ENCODE results near the gene AMZ1. TPM values are rescaled to one million over a fixed set of nuclear protein-coding genes. Genes with fewer than 3 reads are reported as not detected.
"Not testable (repeated sequence)": the region's sequence is repeated elsewhere in the genome, so short reads cannot be mapped to it uniquely, and the experiment has no call there.

AMZ1 gene
- total RNA-seq, 2 donors from 2014 or later = not detected

DNA sequence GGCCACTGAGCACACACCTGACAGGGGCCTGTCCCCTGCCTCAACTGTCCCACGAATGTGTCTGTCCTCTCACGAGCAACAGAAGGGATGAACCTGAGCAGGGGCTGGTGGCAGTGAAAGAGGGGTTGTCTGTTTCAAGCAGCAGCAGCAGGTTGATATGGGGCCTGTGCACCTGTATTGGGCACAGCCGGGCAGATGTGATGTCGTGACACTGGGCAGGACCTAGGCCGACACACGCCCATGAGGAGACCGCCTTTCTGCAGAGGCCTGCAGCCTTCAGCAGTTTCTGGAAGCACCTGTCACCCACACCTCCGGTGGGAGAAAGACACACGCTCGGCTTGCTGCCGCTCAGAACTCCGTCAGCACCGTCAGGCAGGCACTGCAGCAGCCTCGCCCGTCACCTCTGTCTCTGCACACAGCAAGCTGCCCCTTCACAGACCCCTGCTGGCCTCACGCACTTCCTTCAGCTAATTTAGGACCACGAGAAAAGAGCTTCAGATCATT, 48.5 kb downstream of the AMZ1 start:
- H3K4me3 ChIP-seq = no peak overlapping the region
- ATAC-seq = no peak
- intact Hi-C loops (cut with DNase I) = no loop called here
- no peaks in the 10 kb centered on the region for H3K36me3 ChIP-seq (replicated peaks in 1 of 2; ENCODE audit: insufficient read depth in 1 of 2, low read depth in 2 of 2)
- H3K27me3 ChIP-seq = no peaks in the 10 kb centered on the region
- WGBS, 2 donors = 81 to 85% methylated on average over 12 to 17 of the region's 17 CpGs
- no peak overlapping the region for H3K27ac ChIP-seq
- peaks cover 6% of the 10 kb centered on the region for H3K4me1 ChIP-seq
- H3K9me3 ChIP-seq = no peaks in the 10 kb centered on the region
- DNase-seq = no peak
- TF ChIP-seq, protein P1, sequence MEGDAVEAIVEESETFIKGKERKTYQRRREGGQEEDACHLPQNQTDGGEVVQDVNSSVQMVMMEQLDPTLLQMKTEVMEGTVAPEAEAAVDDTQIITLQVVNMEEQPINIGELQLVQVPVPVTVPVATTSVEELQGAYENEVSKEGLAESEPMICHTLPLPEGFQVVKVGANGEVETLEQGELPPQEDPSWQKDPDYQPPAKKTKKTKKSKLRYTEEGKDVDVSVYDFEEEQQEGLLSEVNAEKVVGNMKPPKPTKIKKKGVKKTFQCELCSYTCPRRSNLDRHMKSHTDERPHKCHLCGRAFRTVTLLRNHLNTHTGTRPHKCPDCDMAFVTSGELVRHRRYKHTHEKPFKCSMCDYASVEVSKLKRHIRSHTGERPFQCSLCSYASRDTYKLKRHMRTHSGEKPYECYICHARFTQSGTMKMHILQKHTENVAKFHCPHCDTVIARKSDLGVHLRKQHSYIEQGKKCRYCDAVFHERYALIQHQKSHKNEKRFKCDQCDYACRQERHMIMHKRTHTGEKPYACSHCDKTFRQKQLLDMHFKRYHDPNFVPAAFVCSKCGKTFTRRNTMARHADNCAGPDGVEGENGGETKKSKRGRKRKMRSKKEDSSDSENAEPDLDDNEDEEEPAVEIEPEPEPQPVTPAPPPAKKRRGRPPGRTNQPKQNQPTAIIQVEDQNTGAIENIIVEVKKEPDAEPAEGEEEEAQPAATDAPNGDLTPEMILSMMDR (IDR thresholded peaks at IDR 0.05) = no peak
- no peak for TF ChIP-seq POLR2A (IDR thresholded peaks at IDR 0.05)

DNA sequence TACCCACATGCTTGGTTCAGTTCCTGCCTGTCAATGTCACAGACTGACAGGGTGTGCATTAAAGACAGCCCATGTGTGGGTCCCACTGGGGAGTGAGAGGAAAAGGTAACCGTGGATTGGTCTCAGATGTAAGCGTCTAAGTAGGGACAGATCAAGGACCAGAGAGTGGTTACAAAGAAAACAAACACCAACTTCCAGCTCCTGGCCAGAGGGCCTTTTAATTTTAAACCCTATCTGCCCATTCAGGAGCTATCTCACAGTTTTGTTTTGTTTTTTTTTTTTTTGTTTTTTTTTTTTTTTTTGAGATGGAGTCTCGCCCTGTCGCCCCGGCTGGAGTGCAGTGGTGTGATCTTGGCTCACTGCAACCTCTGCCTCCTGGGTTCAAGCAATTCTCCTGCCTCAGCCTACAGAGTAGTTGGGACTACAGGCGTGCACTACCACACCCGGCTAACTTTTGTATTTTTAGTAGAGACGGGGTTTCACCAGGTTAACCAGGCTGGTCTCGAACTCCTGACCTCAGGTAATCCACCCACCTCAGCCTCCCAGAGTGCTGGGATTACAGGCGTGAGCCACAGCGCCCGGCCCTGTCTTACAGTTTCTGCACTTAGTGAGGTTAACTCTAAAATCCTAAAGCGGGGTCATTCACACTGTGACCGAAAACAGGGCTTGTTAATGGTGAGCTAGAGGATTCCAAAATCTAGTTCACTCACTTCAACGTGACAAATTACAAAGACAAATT, 49.2 kb downstream of the AMZ1 start:
- H3K36me3 ChIP-seq (replicated peaks in 1 of 2; ENCODE audit: insufficient read depth in 1 of 2, low read depth in 2 of 2); H3K4me1 ChIP-seq; DNase-seq; H3K27me3 ChIP-seq; H3K27ac ChIP-seq; H3K4me3 ChIP-seq; intact Hi-C loops (cut with DNase I); ATAC-seq; H3K9me3 ChIP-seq: not testable (repeated sequence)
- WGBS, 2 donors = 90 to 94% methylated on average over 13 to 15 of the region's 15 CpGs

DNA sequence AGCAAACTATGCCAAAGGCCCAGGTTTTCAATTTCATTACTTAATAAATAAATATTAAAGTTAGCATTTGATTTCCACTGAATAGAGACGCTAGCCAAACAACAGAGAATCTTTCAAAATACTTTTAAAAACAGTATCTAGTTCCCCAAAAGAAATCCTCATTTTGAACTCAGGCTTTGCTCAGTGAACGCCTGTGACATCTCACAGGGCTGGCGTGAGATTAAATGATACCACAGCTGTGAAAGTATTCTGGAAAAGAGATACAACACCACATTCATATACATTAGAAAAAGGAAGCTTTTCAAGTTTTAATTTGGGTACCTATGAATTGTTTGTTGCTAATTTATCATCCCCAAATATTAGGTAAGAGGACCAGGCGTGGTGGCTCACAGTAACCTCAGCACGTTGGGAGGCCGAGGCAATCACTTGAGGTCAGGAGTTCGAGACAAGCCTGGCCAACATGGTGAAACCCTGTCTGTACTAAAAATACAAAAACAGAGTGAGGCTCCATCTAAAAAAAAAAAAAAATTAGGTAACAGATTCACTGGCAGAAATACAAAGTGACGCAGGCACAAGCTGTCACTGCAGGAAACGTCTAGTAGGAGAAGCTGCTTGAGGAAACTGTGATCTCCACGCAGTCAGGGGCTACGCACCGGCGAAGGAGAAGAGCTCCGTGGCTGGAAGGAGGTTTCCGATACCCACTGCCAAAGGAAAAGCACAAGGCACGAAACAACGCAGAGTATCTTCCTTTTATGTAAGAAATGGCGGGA, 50.0 kb downstream of the AMZ1 start:
- 64 to 86% methylated on average over 18 of the region's 18 CpGs for WGBS, 2 donors
- peak in 2 of 4 donors; percentile 37 to 69 for DNase-seq
- intact Hi-C loops (cut with DNase I) = no loop called here

DNA sequence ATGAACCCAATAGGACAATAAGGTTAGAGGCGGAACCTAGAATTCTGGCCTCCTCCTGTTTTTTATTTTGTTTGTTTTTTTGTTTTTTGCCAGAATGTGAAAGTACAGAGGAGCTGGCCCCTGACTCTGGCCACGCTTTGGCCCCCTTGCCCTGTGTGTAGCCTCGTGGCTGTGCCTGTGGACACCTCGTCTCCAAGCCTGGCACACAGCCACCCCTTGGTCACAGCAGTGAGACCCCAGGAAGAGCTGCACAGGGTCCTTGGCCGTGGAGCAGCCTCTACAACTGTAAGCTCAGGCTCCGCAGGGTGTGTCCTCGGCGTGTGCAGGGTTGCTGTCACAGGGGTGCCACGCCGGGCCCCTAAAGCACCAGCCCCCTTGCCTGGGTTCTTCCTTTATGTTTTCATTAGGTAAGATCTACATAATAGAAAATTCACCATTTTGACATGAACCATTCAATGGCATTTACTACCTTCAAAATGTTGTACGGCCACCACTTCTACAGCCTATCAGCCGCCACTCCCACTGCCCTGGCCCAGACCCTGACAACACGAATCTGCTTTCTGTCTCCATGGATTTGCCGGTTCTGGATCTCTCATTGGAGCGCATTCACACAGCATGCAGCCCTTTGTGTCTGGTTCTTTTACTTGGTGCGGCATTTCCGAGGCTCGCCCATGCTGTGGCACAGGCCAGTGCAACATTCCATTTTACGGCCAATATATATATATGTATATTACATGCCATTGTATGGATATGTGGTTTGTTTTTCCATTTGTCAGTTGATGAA, 51.0 kb downstream of the AMZ1 start:
- 92 to 93% methylated on average over 19 of the region's 19 CpGs for WGBS, 2 donors
- H3K27ac ChIP-seq = no peak overlapping the region
- intact Hi-C loops (cut with DNase I) = no loop called here
- no peak overlapping the region for H3K4me3 ChIP-seq
- no peaks in the 10 kb centered on the region for H3K9me3 ChIP-seq
- H3K36me3 ChIP-seq (replicated peaks in 1 of 2; ENCODE audit: insufficient read depth in 1 of 2, low read depth in 2 of 2) = no peaks in the 10 kb centered on the region
- DNase-seq (no peak), ATAC-seq (no peak)
- TF ChIP-seq POLR2A (IDR thresholded peaks at IDR 0.05) = no peak
- TF ChIP-seq, protein P1 (IDR thresholded peaks at IDR 0.05) = no peak
- no peaks in the 10 kb centered on the region for H3K4me1 ChIP-seq
- no peaks in the 10 kb centered on the region for H3K27me3 ChIP-seq

More for the DNA sequence above, 50.0 kb downstream of the AMZ1 start:
- Histone ChIP-seq H3K27ac (peak overlapping the region in 1 of 4 donors; percentile 30), H3K36me3 (replicated peaks in 1 of 2; ENCODE audit: insufficient read depth in 1 of 2, low read depth in 2 of 2) (no peaks in the 10 kb centered on the region), H3K4me3 (no peak overlapping the region), H3K4me1 (peaks cover 4% of the 10 kb centered on the region), H3K27me3 (no peaks in the 10 kb centered on the region), H3K9me3 (no peaks in the 10 kb centered on the region)
- no peak for ATAC-seq
- TF ChIP-seq POLR2A (IDR thresholded peaks at IDR 0.05) = peak in 1 of 3 donors; percentile 50
- TF ChIP-seq, protein P1 (IDR thresholded peaks at IDR 0.05) = no peak

DNA sequence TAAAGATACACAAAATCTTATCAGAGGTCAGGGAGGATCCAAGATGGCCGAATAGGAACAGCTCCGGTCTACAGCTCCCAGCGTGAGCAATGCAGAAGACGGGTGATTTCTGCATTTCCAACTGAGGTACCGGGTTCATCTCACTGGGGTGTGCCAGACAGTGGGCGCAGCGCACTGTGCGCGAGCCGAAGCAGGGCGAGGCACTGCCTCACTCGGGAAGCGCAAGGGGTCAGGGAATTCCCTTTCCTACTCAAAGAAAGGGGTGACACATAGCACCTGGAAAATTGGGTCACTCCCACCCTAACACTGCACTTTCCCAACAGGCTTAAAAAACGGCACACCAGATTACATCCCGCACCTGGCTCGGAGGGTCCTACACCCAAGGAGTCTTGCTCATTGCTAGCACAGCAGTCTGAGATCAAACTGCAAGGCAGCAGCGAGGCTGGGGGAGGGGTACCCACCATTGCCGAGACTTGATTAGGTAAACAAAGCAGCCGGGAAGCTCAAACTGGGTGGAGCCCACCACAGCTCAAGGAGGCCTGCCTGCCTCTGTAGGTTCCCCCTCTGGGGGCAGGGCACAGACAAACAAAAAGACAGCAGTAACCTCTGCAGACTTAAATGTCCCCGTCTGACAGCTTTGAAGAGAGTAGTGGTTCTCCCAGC, 55.7 kb downstream of the AMZ1 start:
- H3K9me3 ChIP-seq; H3K4me3 ChIP-seq; intact Hi-C loops (cut with DNase I); H3K4me1 ChIP-seq; ATAC-seq; H3K36me3 ChIP-seq (replicated peaks in 1 of 2; ENCODE audit: insufficient read depth in 1 of 2, low read depth in 2 of 2); H3K27me3 ChIP-seq; H3K27ac ChIP-seq; DNase-seq: not testable (repeated sequence)
- 94 to 97% methylated on average over 14 to 20 of the region's 20 CpGs for WGBS, 2 donors

DNA sequence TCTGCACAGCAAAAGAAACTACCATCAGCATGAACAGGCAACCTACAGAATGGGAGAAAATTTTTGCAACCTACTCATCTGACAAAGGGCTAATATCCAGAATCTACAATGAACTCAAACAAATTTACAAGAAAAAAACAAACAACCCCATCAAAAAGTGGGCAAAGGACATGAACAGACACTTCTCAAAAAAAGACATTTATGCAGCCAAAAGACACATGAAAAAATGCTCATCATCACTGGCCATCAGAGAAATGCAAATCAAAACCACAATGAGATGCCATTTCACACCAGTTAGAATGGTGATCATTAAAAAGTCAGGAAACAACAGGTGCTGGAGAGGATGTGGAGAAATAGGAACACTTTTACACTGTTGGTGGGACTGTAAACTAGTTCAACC, 60.7 kb downstream of the AMZ1 start:
- H3K27ac ChIP-seq; H3K4me1 ChIP-seq; DNase-seq; H3K36me3 ChIP-seq (replicated peaks in 1 of 2; ENCODE audit: insufficient read depth in 1 of 2, low read depth in 2 of 2); H3K27me3 ChIP-seq; ATAC-seq; intact Hi-C loops (cut with DNase I); H3K9me3 ChIP-seq; H3K4me3 ChIP-seq: not testable (repeated sequence)

Measured in body of pancreas (tissue), 4 donors.